ENCODE measurements around the gene TRAF4. TPM values are rescaled to one million over a fixed set of nuclear protein-coding genes. Genes with fewer than 3 reads are reported as not detected.
"Not testable (repeated sequence)": the region's sequence is repeated elsewhere in the genome, so short reads cannot be mapped to it uniquely, and the experiment has no call there.

TRAF4 gene
- total RNA-seq, 1 experiment from 2014 or later, result 127 TPM

GRCh38 chr17:28735913-28736769, 7.7 kb upstream of the TRAF4 start:
- H3K27ac ChIP-seq (ENCODE audit: low read depth, low read length); intact Hi-C loops (cut with micrococcal nuclease); H3K4me2 ChIP-seq (ENCODE audit: low read length); H3K9me2 ChIP-seq (ENCODE audit: insufficient read depth); H3K27me3 ChIP-seq (ENCODE audit: insufficient read depth, low read length); BruUV-seq (replicated peaks); H3K36me3 ChIP-seq (ENCODE audit: control insufficient read depth in 1 of 2, insufficient read depth in 2 of 2, low read length in 2 of 2); H4K20me1 ChIP-seq (ENCODE audit: insufficient read depth); H3K9me3 ChIP-seq (ENCODE audit: control insufficient read depth in 1 of 2, insufficient read depth in 1 of 2, low read depth in 1 of 2, low read length in 2 of 2); H3K79me2 ChIP-seq (ENCODE audit: insufficient read depth, low read length); H3K9ac ChIP-seq (ENCODE audit: low read length); DNase-seq (ENCODE audit: low read depth, low spot score); H2AFZ ChIP-seq (ENCODE audit: low read depth, low read length, poor library complexity, severe bottlenecking); ATAC-seq; H3K4me3 ChIP-seq (replicated peaks in 1 of 2; ENCODE audit: low read depth in 1 of 2, low read length in 2 of 2): not testable (repeated sequence)
- ChIA-PET CTCF (interaction anchor here (1.0 to 1.2 kb wide), 2 partner anchors 14 to 27 kb away, joined by 5 read pairs; no protein-coding TSS in a partner anchor), POLR2A (interaction anchor here (1.1 to 1.4 kb wide), 2 partner anchors 7 to 16 kb away, joined by 4 to 6 read pairs; partner anchors contain the start of gene RPL23A), RAD21 (ENCODE audit: low non-redundant PET in 1 of 2, low total read pairs in 2 of 2, uncharacterized antibody in 2 of 2, unreplicated experiment in 2 of 2) (interaction anchor here in 1 of 2 experiments (1.2 kb wide), 1 partner anchor 9 kb away, joined by 3 read pairs; no protein-coding TSS in a partner anchor)
- H3K4me1 ChIP-seq (ENCODE audit: control insufficient read depth in 1 of 2, insufficient read depth in 2 of 2, low read length in 2 of 2), result peaks cover 14 to 19% of the 10 kb centered on the region in 2 experiments

GRCh38 chr17:28737316-28737715, 6.5 kb upstream of the TRAF4 start:
- Histone ChIP-seq H3K4me3 (replicated peaks in 1 of 2; ENCODE audit: low read depth in 1 of 2, low read length in 2 of 2) (no peak overlapping the region), H3K27ac (ENCODE audit: low read depth, low read length) (no peak overlapping the region; the same call in 1 of the 2 replicates), H2AFZ (ENCODE audit: low read depth, low read length, poor library complexity, severe bottlenecking) (no peak overlapping the region), H3K9ac (ENCODE audit: low read length) (no peak overlapping the region), H3K4me1 (ENCODE audit: control insufficient read depth in 1 of 2, insufficient read depth in 2 of 2, low read length in 2 of 2) (peaks cover 19 to 26% of the 10 kb centered on the region in 2 experiments), H3K4me2 (ENCODE audit: low read length) (no peak overlapping the region), H3K9me2 (ENCODE audit: insufficient read depth) (no peaks in the 10 kb centered on the region), H4K20me1 (ENCODE audit: insufficient read depth) (no peaks in the 10 kb centered on the region), H3K36me3 (ENCODE audit: control insufficient read depth in 1 of 2, insufficient read depth in 2 of 2, low read length in 2 of 2) (no peaks in the 10 kb centered on the region), H3K27me3 (ENCODE audit: insufficient read depth, low read length) (no peaks in the 10 kb centered on the region), H3K79me2 (ENCODE audit: insufficient read depth, low read length) (no peaks in the 10 kb centered on the region), H3K9me3 (ENCODE audit: control insufficient read depth in 1 of 2, insufficient read depth in 1 of 2, low read depth in 1 of 2, low read length in 2 of 2) (no peaks in the 10 kb centered on the region)
- ChIA-PET POLR2A (no interaction called here), CTCF (no interaction called here), RAD21 (ENCODE audit: low non-redundant PET in 1 of 2, low total read pairs in 2 of 2, uncharacterized antibody in 2 of 2, unreplicated experiment in 2 of 2) (no interaction called here)
- intact Hi-C loops (cut with micrococcal nuclease), result no loop called here
- no peak for DNase-seq (ENCODE audit: low read depth, low spot score)
- TF ChIP-seq TCF7L2 (IDR thresholded peaks at IDR 0.05; ENCODE audit: borderline replicate concordance, extremely low read depth, insufficient read depth, insufficient read length) (no peak), ELF1 (IDR thresholded peaks at IDR 0.05; ENCODE audit: borderline replicate concordance, low read depth) (no peak), ZNF274 (IDR thresholded peaks at IDR 0.05; ENCODE audit: low read depth, low read length) (no peak), FOSL1 (IDR thresholded peaks at IDR 0.05; ENCODE audit: low read depth) (no peak)
- ATAC-seq, result no peak
- BruUV-seq (replicated peaks), result no TSS peak

Data from HCT116 (cell line).